ENCODE data around the gene TTC32.

TTC32 gene

GRCh38 chr2:19887510-19887909, 14.3 kb downstream of the TTC32 start:
- no peak overlapping the region for H3K4me3 ChIP-seq
- H3K27ac ChIP-seq = no peak overlapping the region
- no peak for DNase-seq (ENCODE audit: low spot score)
- no peak for TF ChIP-seq CTCF (IDR thresholded peaks at IDR 0.05)

- no peak for DNase-seq (ENCODE audit: low spot score)
- no peak overlapping the region for H3K27ac ChIP-seq
- TF ChIP-seq CTCF (IDR thresholded peaks at IDR 0.05) = no peak
- no peak overlapping the region for H3K4me3 ChIP-seq
Observed at GRCh38 chr2:19886261-19886660, 15.5 kb downstream of the TTC32 start.

GRCh38 chr2:19885791-19886190, 16.0 kb downstream of the TTC32 start:
- Histone ChIP-seq H3K27ac (no peak overlapping the region), H3K4me3 (no peak overlapping the region)
- TF ChIP-seq CTCF (IDR thresholded peaks at IDR 0.05) = no peak
- DNase-seq (ENCODE audit: low spot score) = no peak

- Histone ChIP-seq H3K27ac (no peak overlapping the region), H3K4me3 (no peak overlapping the region)
- no peak for DNase-seq (ENCODE audit: low spot score)
- TF ChIP-seq CTCF (IDR thresholded peaks at IDR 0.05) = no peak
Observed at GRCh38 chr2:19883971-19884720, 17.6 kb downstream of the TTC32 start.

- Histone ChIP-seq H3K4me3 (no peak overlapping the region), H3K27ac (no peak overlapping the region)
- TF ChIP-seq CTCF (IDR thresholded peaks at IDR 0.05) = no peak
- DNase-seq (ENCODE audit: low spot score) = no peak
Observed at GRCh38 chr2:19883486-19883885, 18.3 kb downstream of the TTC32 start.

- Histone ChIP-seq H3K4me3 (no peak overlapping the region), H3K27ac (no peak overlapping the region)
- no peak for TF ChIP-seq CTCF (IDR thresholded peaks at IDR 0.05)
- DNase-seq (ENCODE audit: low spot score) = no peak
Observed at GRCh38 chr2:19882286-19882685, 19.5 kb downstream of the TTC32 start.

- no peak for DNase-seq (ENCODE audit: low spot score)
- no peak for TF ChIP-seq CTCF (IDR thresholded peaks at IDR 0.05)
- Histone ChIP-seq H3K4me3 (no peak overlapping the region), H3K27ac (no peak overlapping the region)
Observed at GRCh38 chr2:19881908-19882265, 19.9 kb downstream of the TTC32 start.
